Immature natural killer cell (primary cell): ENCODE results near the gene TAS2R1. TPM values are rescaled to one million over a fixed set of nuclear protein-coding genes. Genes with fewer than 3 reads are reported as not detected.

Source experiments
- DNase-seq, 3 donors: peaks; one replicate each; pipeline ENCODE4 v3.0.0; 2022; ENCODE audit warnings: mixed read lengths in 1 of 3
- H3K27ac Mint-ChIP-seq, 6 donors: one replicate each; pipeline ENCODE4 v1.8.0; 2020; ENCODE audit warnings: mixed read lengths in 6 of 6, mild to moderate bottlenecking in 5 of 6, inconsistent platforms in 4 of 6, moderate library complexity in 3 of 6
- H3K27me3 Mint-ChIP-seq, 3 donors: one replicate each; pipeline ENCODE4 v1.8.0; 2020 to 2021; ENCODE audit warnings: low read depth in 3 of 3, mild to moderate bottlenecking in 3 of 3, mixed read lengths in 3 of 3, moderate library complexity in 3 of 3, inconsistent platforms in 1 of 3
- H3K36me3 Mint-ChIP-seq, 3 donors: one replicate each; pipeline ENCODE4 v1.8.0; 2020; ENCODE audit warnings: mixed read lengths in 3 of 3, inconsistent platforms in 2 of 3, mild to moderate bottlenecking in 2 of 3
- H3K4me1 Mint-ChIP-seq, 2 donors: one replicate each; pipeline ENCODE4 v1.8.0; 2020; ENCODE audit warnings: inconsistent platforms in 2 of 2, mild to moderate bottlenecking in 2 of 2, mixed read lengths in 2 of 2, moderate library complexity in 1 of 2
- H3K4me3 Mint-ChIP-seq, 5 donors: one replicate each; pipeline ENCODE4 v1.8.0; 2020; ENCODE audit warnings: mild to moderate bottlenecking in 5 of 5, mixed read lengths in 5 of 5, inconsistent platforms in 3 of 5, moderate library complexity in 3 of 5
- H3K9me3 Mint-ChIP-seq, 6 donors: one replicate each; pipeline ENCODE4 v1.8.0; 2020; ENCODE audit warnings: mild to moderate bottlenecking in 6 of 6, mixed read lengths in 6 of 6, inconsistent platforms in 4 of 6, moderate library complexity in 3 of 6
- polyA plus RNA-seq, 3 donors: library from polyadenylated mRNA; unstranded; fragments of 300-500 nt; fragmentation: Illumina TruSeq; gene quantifications; one replicate each; pipeline ENCODE4 v1.2.3, GENCODE V29; 2021

The TAS2R1 gene
- polyA plus RNA-seq, 3 donors from 2014 or later, result not detected

- no peaks in the 10 kb centered on the region for H3K4me1 Mint-ChIP-seq
- no peak for DNase-seq
- no peak overlapping the region for H3K27ac Mint-ChIP-seq
- no peaks in the 10 kb centered on the region for H3K36me3 Mint-ChIP-seq
- H3K4me3 Mint-ChIP-seq, result no peak overlapping the region
- peaks cover 8 to 28% (median 15%) of the 10 kb centered on the region in 6 donors for H3K9me3 Mint-ChIP-seq
- H3K27me3 Mint-ChIP-seq, result peaks cover 0 to 1% (median 0%) of the 10 kb centered on the region in 3 donors
Observed at GRCh38 chr5:9642621-9643020, 12.5 kb upstream of the TAS2R1 start.

GRCh38 chr5:9641806-9642355, 11.7 kb upstream of the TAS2R1 start:
- peaks cover 10 to 34% (median 18%) of the 10 kb centered on the region in 6 donors for H3K9me3 Mint-ChIP-seq
- H3K27me3 Mint-ChIP-seq, result peaks cover 0 to 1% (median 0%) of the 10 kb centered on the region in 3 donors
- H3K36me3 Mint-ChIP-seq, result no peaks in the 10 kb centered on the region
- DNase-seq, result no peak
- H3K27ac Mint-ChIP-seq, result no peak overlapping the region
- no peak overlapping the region for H3K4me3 Mint-ChIP-seq
- no peaks in the 10 kb centered on the region for H3K4me1 Mint-ChIP-seq

- Mint-ChIP-seq H3K36me3 (no peaks in the 10 kb centered on the region), H3K9me3 (peaks cover 8 to 38% (median 18%) of the 10 kb centered on the region in 6 donors), H3K4me3 (no peak overlapping the region), H3K27ac (no peak overlapping the region), H3K27me3 (no peaks in the 10 kb centered on the region), H3K4me1 (no peaks in the 10 kb centered on the region)
- no peak for DNase-seq
Observed at GRCh38 chr5:9632495-9632894, 2.3 kb upstream of the TAS2R1 start.

- Mint-ChIP-seq H3K27ac (no peak overlapping the region), H3K9me3 (peaks cover 5 to 19% (median 7%) of the 10 kb centered on the region in 6 donors), H3K36me3 (no peaks in the 10 kb centered on the region), H3K4me1 (no peaks in the 10 kb centered on the region), H3K27me3 (peaks cover 0 to 2% (median 0%) of the 10 kb centered on the region in 3 donors), H3K4me3 (no peak overlapping the region)
- DNase-seq, result no peak
Observed at GRCh38 chr5:9627541-9627940, 2.6 kb downstream of the TAS2R1 start.

- Mint-ChIP-seq H3K9me3 (peaks cover 5 to 19% (median 8%) of the 10 kb centered on the region in 6 donors), H3K27me3 (peaks cover 0 to 2% (median 0%) of the 10 kb centered on the region in 3 donors), H3K36me3 (no peaks in the 10 kb centered on the region), H3K4me1 (no peaks in the 10 kb centered on the region), H3K4me3 (no peak overlapping the region), H3K27ac (no peak overlapping the region)
- no peak for DNase-seq
Observed at GRCh38 chr5:9626955-9627354, 3.2 kb downstream of the TAS2R1 start.

GRCh38 chr5:9625731-9626130, 4.4 kb downstream of the TAS2R1 start:
- DNase-seq, result no peak
- Mint-ChIP-seq H3K27me3 (peaks cover 0 to 2% (median 0%) of the 10 kb centered on the region in 3 donors), H3K36me3 (no peaks in the 10 kb centered on the region), H3K4me3 (no peak overlapping the region), H3K27ac (no peak overlapping the region), H3K9me3 (peaks cover 5 to 19% (median 8%) of the 10 kb centered on the region in 6 donors), H3K4me1 (no peaks in the 10 kb centered on the region)

- no peak for DNase-seq
- H3K4me1 Mint-ChIP-seq, result no peaks in the 10 kb centered on the region
- H3K36me3 Mint-ChIP-seq, result no peaks in the 10 kb centered on the region
- H3K27ac Mint-ChIP-seq, result no peak overlapping the region
- no peak overlapping the region for H3K4me3 Mint-ChIP-seq
- peaks cover 0 to 2% (median 0%) of the 10 kb centered on the region in 3 donors for H3K27me3 Mint-ChIP-seq
- H3K9me3 Mint-ChIP-seq, result peaks cover 5 to 19% (median 8%) of the 10 kb centered on the region in 6 donors
Observed at GRCh38 chr5:9625286-9625685, 4.9 kb downstream of the TAS2R1 start.

GRCh38 chr5:9624196-9624947, 5.8 kb downstream of the TAS2R1 start:
- Mint-ChIP-seq H3K4me1 (no peaks in the 10 kb centered on the region), H3K27me3 (peaks cover 0 to 2% (median 0%) of the 10 kb centered on the region in 3 donors)

GRCh38 chr5:9623661-9624060, 6.5 kb downstream of the TAS2R1 start:
- H3K9me3 Mint-ChIP-seq, result peaks cover 2 to 25% (median 8%) of the 10 kb centered on the region in 6 donors
- H3K4me1 Mint-ChIP-seq, result no peaks in the 10 kb centered on the region
- no peaks in the 10 kb centered on the region for H3K36me3 Mint-ChIP-seq
- peaks cover 0 to 2% (median 0%) of the 10 kb centered on the region in 3 donors for H3K27me3 Mint-ChIP-seq
- no peak for DNase-seq
- H3K27ac Mint-ChIP-seq, result no peak overlapping the region
- H3K4me3 Mint-ChIP-seq, result no peak overlapping the region

More at GRCh38 chr5:9624196-9624947, 5.8 kb downstream of the TAS2R1 start:
- Mint-ChIP-seq H3K4me3 (no peak overlapping the region), H3K36me3 (no peaks in the 10 kb centered on the region), H3K9me3 (peaks cover 6 to 19% (median 8%) of the 10 kb centered on the region in 6 donors), H3K27ac (no peak overlapping the region)
- DNase-seq, result no peak

- H3K36me3 Mint-ChIP-seq, result no peaks in the 10 kb centered on the region
- H3K9me3 Mint-ChIP-seq, result peaks cover 2 to 26% (median 6%) of the 10 kb centered on the region in 6 donors
- no peak overlapping the region for H3K4me3 Mint-ChIP-seq
- H3K27ac Mint-ChIP-seq, result no peak overlapping the region
- H3K27me3 Mint-ChIP-seq, result peaks cover 0 to 2% (median 0%) of the 10 kb centered on the region in 3 donors
- H3K4me1 Mint-ChIP-seq, result no peaks in the 10 kb centered on the region
- DNase-seq, result no peak
Observed at GRCh38 chr5:9622971-9623421, 7.2 kb downstream of the TAS2R1 start.

GRCh38 chr5:9621379-9621903, 8.7 kb downstream of the TAS2R1 start:
- no peak overlapping the region for H3K4me3 Mint-ChIP-seq
- peaks cover 2 to 31% (median 6%) of the 10 kb centered on the region in 6 donors for H3K9me3 Mint-ChIP-seq
- H3K4me1 Mint-ChIP-seq, result no peaks in the 10 kb centered on the region
- no peaks in the 10 kb centered on the region for H3K36me3 Mint-ChIP-seq
- no peak overlapping the region for H3K27ac Mint-ChIP-seq
- no peak for DNase-seq
- H3K27me3 Mint-ChIP-seq, result peaks cover 0 to 2% (median 0%) of the 10 kb centered on the region in 3 donors

GRCh38 chr5:9619331-9620092, 10.6 kb downstream of the TAS2R1 start:
- Mint-ChIP-seq H3K27me3 (peaks cover 0 to 2% (median 0%) of the 10 kb centered on the region in 3 donors), H3K27ac (no peak overlapping the region), H3K4me1 (no peaks in the 10 kb centered on the region), H3K4me3 (no peak overlapping the region), H3K9me3 (peaks cover 2 to 21% (median 7%) of the 10 kb centered on the region in 6 donors), H3K36me3 (no peaks in the 10 kb centered on the region)
- no peak for DNase-seq

GRCh38 chr5:9617739-9618504, 12.2 kb downstream of the TAS2R1 start:
- Mint-ChIP-seq H3K36me3 (no peaks in the 10 kb centered on the region), H3K4me3 (no peak overlapping the region), H3K4me1 (no peaks in the 10 kb centered on the region), H3K9me3 (peaks cover 4 to 16% (median 7%) of the 10 kb centered on the region in 6 donors), H3K27me3 (peaks cover 0 to 2% (median 0%) of the 10 kb centered on the region in 3 donors), H3K27ac (no peak overlapping the region)
- no peak for DNase-seq
